8988T (cell line): ENCODE measurements around the gene PCDHB9.
"Not testable (repeated sequence)": the region's sequence is repeated elsewhere in the genome, so short reads cannot be mapped to it uniquely, and the experiment has no call there.

Experiments used
- DNase-seq: peaks from one replicate; pipeline ENCODE4 v3.0.0; 2011

The PCDHB9 gene

GRCh38 chr5:141186897-141187512 is at the start of gene PCDHB9:
Gene PCDHB9 (plus strand): TSS chr5:141187161. CDS start chr5:141187319, 158 bp downstream.
- peak; percentile 74 for DNase-seq

GRCh38 chr5:141137346-141137745 is 49.6 kb upstream of the PCDHB9 start:
- DNase-seq = not testable (repeated sequence)

GRCh38 chr5:141149812-141150211 is 37.1 kb upstream of the PCDHB9 start, which contains the start of gene PCDHB6:
Gene PCDHB6 (plus strand): TSS chr5:141150057. CDS start chr5:141150258, 201 bp downstream.
- DNase-seq = peak; percentile 59

GRCh38 chr5:141150224-141150992 is 36.6 kb upstream of the PCDHB9 start:
- DNase-seq = no peak

GRCh38 chr5:141150993-141151325 is 36.0 kb upstream of the PCDHB9 start:
- no peak for DNase-seq

- not testable (repeated sequence) for DNase-seq
These were observed 35.3 kb upstream of the PCDHB9 start for GRCh38 chr5:141151632-141152031.

GRCh38 chr5:141152096-141152495 is 34.9 kb upstream of the PCDHB9 start:
- DNase-seq = not testable (repeated sequence)

GRCh38 chr5:141155540-141156374 is 31.2 kb upstream of the PCDHB9 start:
- DNase-seq = peak; percentile 53

DNA sequence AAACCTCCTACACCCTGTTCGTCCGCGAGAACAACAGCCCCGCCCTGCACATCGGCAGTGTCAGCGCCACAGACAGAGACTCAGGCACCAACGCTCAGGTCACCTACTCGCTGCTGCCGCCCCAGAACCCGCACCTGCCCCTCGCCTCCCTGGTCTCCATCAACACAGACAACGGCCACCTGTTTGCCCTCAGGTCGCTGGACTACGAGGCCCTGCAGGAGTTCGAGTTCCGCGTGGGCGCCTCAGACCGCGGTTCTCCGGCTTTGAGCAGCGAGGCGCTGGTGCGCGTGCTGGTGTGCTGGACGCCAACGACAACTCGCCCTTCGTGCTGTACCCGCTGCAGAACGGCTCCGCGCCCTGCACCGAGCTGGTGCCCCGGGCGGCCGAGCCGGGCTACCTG is 29.6 kb upstream of the PCDHB9 start:
- not testable (repeated sequence) for DNase-seq

- DNase-seq = not testable (repeated sequence)
These were observed 29.1 kb upstream of the PCDHB9 start for GRCh38 chr5:141157901-141158300.

GRCh38 chr5:141172381-141173204 is 14.4 kb upstream of the PCDHB9 start, which contains the start of gene PCDHB7:
Gene PCDHB7 (plus strand): TSS chr5:141172644. CDS start chr5:141172836, 192 bp downstream.
- no peak for DNase-seq

DNA sequence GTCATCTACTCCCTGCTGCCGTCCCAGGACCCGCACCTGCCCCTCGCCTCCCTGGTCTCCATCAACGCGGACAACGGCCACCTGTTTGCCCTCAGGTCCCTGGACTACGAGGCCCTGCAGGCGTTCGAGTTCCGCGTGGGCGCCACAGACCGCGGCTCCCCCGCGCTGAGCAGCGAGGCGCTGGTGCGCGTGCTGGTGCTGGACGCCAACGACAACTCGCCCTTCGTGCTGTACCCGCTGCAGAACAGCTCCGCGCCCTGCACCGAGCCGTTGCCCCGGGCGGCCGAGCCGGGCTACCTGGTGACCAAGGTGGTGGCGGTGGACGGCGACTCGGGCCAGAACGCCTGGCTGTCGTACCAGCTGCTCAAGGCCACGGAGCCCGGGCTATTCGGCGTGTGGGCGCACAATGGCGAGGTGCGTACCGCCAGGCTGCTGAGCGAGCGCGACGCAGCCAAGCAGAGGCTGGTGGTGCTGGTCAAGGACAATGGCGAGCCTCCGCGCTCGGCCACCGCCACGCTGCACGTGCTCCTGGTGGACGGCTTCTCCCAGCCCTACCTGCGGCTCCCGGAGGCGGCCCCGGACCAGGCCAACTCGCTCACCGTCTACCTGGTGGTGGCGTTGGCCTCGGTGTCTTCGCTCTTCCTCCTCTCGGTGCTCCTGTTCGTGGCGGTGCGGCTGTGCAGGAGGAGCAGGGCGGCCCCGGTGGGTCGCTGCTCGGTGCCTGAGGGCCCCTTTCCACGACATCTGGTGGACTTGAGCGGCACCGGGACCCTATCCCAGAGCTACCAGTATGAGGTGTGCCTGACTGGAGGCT is 12.5 kb upstream of the PCDHB9 start:
- not testable (repeated sequence) for DNase-seq

- no peak for DNase-seq
These were observed 11.0 kb upstream of the PCDHB9 start for GRCh38 chr5:141175933-141176332.

GRCh38 chr5:141177577-141178191 is 9.3 kb upstream of the PCDHB9 start, which contains the start of gene PCDHB8:
Gene PCDHB8 (plus strand): TSS chr5:141177790. CDS start chr5:141178035, 245 bp downstream.
- DNase-seq = peak; percentile 66

- DNase-seq = not testable (repeated sequence)
These were observed 7.6 kb upstream of the PCDHB9 start for GRCh38 chr5:141179371-141179770.

- DNase-seq = not testable (repeated sequence)
These were observed 7.1 kb upstream of the PCDHB9 start for GRCh38 chr5:141179876-141180275.

DNA sequence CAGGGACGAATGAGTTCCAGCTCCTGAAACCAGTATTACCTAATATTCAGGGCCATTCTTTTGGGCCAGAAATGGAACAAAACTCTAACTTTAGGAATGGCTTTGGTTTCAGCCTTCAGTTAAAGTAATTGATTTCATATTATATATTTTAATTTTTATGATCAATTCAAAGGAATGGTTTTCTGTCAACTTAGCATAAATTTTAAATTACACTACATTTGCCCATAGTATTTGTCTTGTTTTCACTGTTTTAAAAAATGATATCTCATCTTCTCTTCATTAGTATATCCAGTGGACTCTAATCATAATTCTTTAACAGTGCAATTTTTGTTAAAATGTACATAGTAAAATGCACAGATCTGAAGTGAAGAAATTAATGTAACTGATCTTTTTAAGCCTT is 6.6 kb upstream of the PCDHB9 start:
- no peak for DNase-seq

DNA sequence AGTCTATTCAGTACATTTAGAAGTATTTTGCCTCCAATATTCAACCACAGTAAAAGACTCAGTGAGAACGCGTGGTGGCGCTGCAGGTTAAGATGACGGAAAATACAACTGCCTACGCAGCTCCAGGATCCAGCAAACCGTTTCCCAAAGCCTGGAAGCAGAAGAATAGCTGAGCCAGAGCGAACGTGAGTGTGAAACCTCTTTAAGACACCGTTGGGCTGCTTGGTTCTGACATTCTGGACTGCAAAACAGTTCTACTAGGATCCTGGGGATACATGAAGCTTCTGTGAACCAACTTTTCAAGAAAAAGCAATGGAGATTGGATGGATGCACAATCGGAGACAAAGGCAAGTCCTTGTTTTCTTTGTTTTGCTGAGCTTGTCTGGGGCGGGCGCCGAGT is 4.7 kb upstream of the PCDHB9 start, which contains the start of gene PCDHB16:
PCDHB16 (plus strand) TSS at position 140 of the 400 bp plus-strand sequence; CDS start at position 313, 173 bp downstream.
- peak; percentile 75 for DNase-seq

DNA sequence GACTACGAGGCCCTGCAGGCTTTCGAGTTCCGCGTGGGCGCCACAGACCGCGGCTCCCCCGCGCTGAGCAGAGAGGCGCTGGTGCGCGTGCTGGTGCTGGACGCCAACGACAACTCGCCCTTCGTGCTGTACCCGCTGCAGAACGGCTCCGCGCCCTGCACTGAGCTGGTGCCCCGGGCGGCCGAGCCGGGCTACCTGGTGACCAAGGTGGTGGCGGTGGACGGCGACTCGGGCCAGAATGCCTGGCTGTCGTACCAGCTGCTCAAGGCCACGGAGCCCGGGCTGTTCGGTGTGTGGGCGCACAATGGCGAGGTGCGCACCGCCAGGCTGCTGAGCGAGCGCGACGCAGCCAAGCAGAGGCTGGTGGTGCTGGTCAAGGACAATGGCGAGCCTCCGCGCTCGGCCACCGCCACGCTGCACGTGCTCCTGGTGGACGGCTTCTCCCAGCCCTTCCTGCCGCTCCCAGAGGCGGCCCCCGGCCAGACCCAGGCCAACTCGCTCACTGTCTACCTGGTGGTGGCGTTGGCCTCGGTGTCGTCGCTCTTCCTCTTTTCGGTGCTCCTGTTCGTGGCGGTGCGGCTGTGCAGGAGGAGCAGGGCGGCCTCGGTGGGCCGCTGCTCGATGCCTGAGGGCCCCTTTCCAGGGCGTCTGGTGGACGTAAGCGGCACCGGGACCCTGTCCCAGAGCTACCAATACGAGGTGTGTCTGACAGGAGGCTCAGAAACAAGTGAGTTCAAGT is 2.7 kb upstream of the PCDHB9 start:
- not testable (repeated sequence) for DNase-seq

DNA sequence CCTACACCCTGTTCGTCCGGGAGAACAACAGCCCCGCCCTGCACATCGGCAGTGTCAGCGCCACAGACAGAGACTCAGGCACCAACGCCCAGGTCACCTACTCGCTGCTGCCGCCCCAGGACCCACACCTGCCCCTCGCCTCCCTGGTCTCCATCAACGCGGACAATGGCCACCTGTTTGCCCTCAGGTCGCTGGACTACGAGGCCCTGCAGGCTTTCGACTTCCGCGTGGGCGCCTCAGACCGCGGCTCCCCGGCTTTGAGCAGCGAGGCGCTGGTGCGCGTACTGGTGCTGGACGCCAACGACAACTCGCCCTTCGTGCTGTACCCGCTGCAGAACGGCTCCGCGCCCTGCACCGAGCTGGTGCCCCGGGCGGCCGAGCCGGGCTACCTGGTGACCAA is 1.7 kb downstream of the PCDHB9 start:
- DNase-seq = not testable (repeated sequence)
